HG02840 (cell line): ENCODE results near the gene SLC9A2.

ENCODE experiments used
- ATAC-seq: cut with Tn5 transposase; IDR thresholded peaks from one replicate; pipeline ENCODE4 v1.9.1; 2021; ENCODE audit warnings: mild to moderate bottlenecking, moderate library complexity, moderate number of reproducible peaks; ENCODE audit not compliant: unreplicated experiment, low FRiP score

SLC9A2 gene

GRCh38 chr2:102615620-102616436 lies 3.5 kb upstream of the SLC9A2 start:
- no peak for ATAC-seq

- ATAC-seq: no peak
These were observed 620 bp upstream of the SLC9A2 start for GRCh38 chr2:102618452-102619413.

GRCh38 chr2:102620332-102620731 lies 979 bp downstream of the SLC9A2 start:
- ATAC-seq: no peak

GRCh38 chr2:102621630-102622029 lies 2.3 kb downstream of the SLC9A2 start:
- no peak for ATAC-seq

- ATAC-seq: no peak
These were observed 3.3 kb downstream of the SLC9A2 start for GRCh38 chr2:102622646-102623045.

GRCh38 chr2:102630458-102630857 lies 11.1 kb downstream of the SLC9A2 start:
- ATAC-seq: no peak

GRCh38 chr2:102632380-102633175 lies 13.2 kb downstream of the SLC9A2 start:
- no peak for ATAC-seq

GRCh38 chr2:102634831-102635241 lies 15.5 kb downstream of the SLC9A2 start:
- ATAC-seq: no peak

GRCh38 chr2:102635317-102635716 lies 16.0 kb downstream of the SLC9A2 start:
- no peak for ATAC-seq

GRCh38 chr2:102636283-102636907 lies 17.0 kb downstream of the SLC9A2 start:
- ATAC-seq: no peak

GRCh38 chr2:102637358-102637757 lies 18.0 kb downstream of the SLC9A2 start:
- no peak for ATAC-seq

GRCh38 chr2:102639429-102639828 lies 20.1 kb downstream of the SLC9A2 start:
- ATAC-seq: no peak

- no peak for ATAC-seq
These were observed 32.8 kb downstream of the SLC9A2 start for GRCh38 chr2:102652126-102652525.

- ATAC-seq: no peak
These were observed 38.4 kb downstream of the SLC9A2 start for GRCh38 chr2:102657770-102658169.

- ATAC-seq: no peak
These were observed 40.7 kb downstream of the SLC9A2 start for GRCh38 chr2:102660070-102660469.

- ATAC-seq: no peak
These were observed 41.2 kb downstream of the SLC9A2 start for GRCh38 chr2:102660574-102660973.

GRCh38 chr2:102661846-102662245 lies 42.5 kb downstream of the SLC9A2 start:
- ATAC-seq: no peak

GRCh38 chr2:102662833-102663232 lies 43.5 kb downstream of the SLC9A2 start:
- ATAC-seq: no peak

- ATAC-seq: no peak
These were observed 44.0 kb downstream of the SLC9A2 start for GRCh38 chr2:102663381-102663780.

- ATAC-seq: no peak
These were observed 45.1 kb downstream of the SLC9A2 start for GRCh38 chr2:102664471-102664909.
